ENCODE results near the gene TGM5.

- TF ChIP-seq, protein P1, sequence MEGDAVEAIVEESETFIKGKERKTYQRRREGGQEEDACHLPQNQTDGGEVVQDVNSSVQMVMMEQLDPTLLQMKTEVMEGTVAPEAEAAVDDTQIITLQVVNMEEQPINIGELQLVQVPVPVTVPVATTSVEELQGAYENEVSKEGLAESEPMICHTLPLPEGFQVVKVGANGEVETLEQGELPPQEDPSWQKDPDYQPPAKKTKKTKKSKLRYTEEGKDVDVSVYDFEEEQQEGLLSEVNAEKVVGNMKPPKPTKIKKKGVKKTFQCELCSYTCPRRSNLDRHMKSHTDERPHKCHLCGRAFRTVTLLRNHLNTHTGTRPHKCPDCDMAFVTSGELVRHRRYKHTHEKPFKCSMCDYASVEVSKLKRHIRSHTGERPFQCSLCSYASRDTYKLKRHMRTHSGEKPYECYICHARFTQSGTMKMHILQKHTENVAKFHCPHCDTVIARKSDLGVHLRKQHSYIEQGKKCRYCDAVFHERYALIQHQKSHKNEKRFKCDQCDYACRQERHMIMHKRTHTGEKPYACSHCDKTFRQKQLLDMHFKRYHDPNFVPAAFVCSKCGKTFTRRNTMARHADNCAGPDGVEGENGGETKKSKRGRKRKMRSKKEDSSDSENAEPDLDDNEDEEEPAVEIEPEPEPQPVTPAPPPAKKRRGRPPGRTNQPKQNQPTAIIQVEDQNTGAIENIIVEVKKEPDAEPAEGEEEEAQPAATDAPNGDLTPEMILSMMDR (IDR thresholded peaks at IDR 0.05; ENCODE audit: low read depth, low read length, poor library complexity, severe bottlenecking): no peak
- no peak for TF ChIP-seq EZH2phosphoT487 (IDR thresholded peaks at IDR 0.05; ENCODE audit: borderline replicate concordance, low read length)
These were observed 66.7 kb downstream of the TGM5 start for GRCh38 chr15:43199945-43200488.

Measured in DOHH2 (cell line).